Measurements from ENCODE around the gene IL17RE.

DNA sequence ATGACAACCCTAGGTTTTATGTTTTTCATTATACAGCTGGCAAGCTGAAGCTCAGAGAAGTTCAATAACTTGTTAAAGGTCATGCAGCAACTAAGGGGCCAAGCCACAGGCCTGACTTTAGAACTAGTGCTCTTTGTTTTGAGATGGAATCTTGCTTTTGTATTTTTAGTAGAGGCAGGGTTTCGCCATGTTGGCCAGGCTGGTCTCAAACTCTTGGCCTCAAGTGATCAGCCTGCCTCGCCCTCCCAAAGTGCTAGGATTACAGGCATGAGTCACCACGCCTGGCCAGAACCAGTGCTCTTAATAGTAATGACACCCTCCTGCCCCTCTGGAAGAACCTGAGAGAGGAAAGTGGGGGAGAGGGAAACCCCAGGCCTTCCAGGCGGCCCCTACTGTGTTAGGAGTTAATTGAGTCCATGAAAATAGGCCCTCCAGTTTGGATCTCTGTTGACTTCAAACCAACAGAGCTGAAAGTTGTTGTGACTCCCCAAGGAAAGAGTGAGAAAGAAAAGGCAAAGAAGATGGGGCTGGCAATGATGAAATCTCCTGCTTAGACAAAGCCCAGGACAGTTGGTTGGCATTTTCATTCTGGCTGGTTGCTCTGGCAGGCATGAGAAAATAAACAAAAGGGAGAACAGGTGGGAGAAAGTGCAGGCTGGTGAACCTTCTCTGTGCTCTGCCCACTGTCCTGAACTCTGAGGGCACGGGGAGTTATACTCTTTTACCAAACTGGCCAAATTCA is 53.1 kb downstream of the IL17RE start:
- TF ChIP-seq, protein P1, sequence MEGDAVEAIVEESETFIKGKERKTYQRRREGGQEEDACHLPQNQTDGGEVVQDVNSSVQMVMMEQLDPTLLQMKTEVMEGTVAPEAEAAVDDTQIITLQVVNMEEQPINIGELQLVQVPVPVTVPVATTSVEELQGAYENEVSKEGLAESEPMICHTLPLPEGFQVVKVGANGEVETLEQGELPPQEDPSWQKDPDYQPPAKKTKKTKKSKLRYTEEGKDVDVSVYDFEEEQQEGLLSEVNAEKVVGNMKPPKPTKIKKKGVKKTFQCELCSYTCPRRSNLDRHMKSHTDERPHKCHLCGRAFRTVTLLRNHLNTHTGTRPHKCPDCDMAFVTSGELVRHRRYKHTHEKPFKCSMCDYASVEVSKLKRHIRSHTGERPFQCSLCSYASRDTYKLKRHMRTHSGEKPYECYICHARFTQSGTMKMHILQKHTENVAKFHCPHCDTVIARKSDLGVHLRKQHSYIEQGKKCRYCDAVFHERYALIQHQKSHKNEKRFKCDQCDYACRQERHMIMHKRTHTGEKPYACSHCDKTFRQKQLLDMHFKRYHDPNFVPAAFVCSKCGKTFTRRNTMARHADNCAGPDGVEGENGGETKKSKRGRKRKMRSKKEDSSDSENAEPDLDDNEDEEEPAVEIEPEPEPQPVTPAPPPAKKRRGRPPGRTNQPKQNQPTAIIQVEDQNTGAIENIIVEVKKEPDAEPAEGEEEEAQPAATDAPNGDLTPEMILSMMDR (conservative IDR thresholded peaks at IDR 0.05; ENCODE audit: low read depth, low read length), result no peak
- no peak for TF ChIP-seq EZH2phosphoT487 (IDR thresholded peaks at IDR 0.05; ENCODE audit: borderline replicate concordance, low read length)

Measured in PC-3 (cell line).